ENCODE data around the gene CELF6.
"Not testable (repeated sequence)": the region's sequence is repeated elsewhere in the genome, so short reads cannot be mapped to it uniquely, and the experiment has no call there.

CELF6 gene

GRCh38 chr15:72315706-72316370 is 4.1 kb downstream of the CELF6 start:
- DNase-seq, result no peak

DNA sequence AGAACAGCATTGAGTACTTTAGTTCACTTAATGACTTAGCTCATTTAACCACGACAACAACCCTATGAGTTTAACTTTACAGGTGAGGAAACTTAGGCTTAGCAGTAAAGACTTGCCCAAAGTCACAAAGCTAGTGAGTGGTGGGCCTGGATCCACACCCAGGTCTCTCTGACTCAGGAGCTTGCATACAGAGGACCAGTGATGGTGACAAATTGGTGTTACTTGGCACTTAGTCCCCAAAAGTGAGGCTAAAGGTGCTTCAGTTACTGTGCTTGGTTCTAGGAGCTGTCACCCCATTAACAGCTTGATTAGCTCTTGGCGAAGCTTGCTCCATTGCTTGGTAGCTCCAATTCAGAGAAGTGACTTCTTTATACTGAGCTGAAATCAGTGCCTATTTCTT is 6.1 kb downstream of the CELF6 start:
- DNase-seq, result no peak

- no peak for DNase-seq
These were observed 6.5 kb downstream of the CELF6 start for GRCh38 chr15:72313448-72313840.

DNA sequence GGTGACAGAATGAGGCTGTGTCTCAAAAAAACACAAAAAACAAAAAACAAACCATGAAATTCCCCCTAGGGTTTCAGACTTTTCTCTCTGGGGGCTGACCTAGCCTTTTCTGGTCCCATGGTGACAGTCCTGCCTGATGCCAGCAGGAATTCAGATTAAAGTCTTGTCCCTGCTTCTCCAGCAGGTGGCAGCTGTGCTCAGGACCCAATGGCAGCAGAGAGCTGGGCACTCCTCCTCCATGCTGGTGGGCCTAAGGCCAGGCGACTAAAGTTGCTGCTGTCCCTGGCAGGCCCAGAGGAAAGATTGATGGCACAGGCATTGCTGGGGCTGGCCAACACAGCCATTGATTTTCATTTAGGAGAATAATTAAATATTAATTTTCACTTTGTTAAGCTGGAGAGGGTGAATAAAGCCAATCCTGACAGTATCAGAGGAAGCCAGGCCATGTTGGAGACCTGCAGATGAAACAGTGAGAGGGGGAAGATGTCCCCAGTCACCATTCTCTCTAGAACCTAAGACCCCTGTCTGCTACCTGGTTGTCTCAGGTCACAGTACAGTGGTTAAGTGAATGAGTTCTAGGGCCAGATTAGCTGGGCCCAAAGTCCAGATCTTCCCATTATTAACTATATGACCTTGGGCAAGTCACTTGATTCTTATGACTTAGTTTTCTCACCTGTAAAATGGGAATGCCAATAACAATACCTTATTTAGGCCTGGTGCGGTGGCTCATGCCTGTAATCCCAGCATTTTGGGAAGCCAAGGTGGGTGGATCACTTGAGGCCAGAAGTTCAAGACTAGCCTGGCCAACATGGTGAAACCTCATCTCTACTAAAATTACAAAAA is 7.1 kb downstream of the CELF6 start:
- DNase-seq, result peak; percentile 70

DNA sequence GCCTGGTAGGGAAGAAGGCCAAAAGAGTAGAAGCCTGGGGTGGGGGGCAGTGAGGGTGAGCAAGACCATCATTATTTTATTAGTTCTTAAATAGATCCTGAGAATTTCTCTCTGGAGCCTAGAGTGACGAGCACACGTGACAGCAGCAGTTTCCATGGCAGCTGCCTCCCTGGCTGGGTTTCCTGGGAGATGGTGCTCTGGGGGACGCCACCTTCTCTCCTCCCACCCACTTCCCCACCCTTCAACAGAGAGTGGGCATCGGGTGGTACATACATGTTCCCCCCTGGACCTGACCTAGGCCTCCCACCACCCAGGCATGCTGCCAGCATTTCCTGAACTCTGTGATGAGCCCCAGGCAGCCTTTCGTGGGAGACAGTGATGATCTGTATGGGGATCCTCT is 12.9 kb downstream of the CELF6 start:
- DNase-seq, result no peak

DNA sequence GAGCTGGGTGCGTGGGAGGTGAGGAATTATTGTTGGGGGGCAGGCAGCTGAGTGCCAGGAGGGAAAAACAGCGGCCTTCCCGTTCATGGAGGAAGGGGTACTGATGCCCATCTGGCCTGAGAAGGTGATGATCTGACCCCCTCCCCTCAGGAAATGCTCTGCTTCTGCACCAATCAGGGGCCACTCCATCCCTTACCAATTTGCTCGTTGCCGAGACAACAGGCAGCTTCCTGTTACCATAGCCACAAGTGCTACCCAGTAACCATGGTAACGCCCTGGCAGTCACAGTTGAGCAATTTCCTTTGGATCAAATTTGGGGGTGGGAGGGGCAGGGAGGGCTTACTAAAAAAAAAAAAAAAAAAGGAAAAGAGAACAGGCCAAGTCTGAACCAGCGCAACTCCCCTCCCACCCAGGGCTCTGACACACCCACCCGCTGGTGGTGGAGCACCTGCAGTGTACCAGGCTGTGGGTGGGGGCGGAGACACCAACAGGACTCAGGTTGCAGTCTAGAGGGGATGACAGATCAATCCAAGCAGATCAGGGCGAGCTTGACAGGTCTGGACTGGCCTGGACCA is 13.7 kb downstream of the CELF6 start:
- DNase-seq, result peak; percentile 78

DNA sequence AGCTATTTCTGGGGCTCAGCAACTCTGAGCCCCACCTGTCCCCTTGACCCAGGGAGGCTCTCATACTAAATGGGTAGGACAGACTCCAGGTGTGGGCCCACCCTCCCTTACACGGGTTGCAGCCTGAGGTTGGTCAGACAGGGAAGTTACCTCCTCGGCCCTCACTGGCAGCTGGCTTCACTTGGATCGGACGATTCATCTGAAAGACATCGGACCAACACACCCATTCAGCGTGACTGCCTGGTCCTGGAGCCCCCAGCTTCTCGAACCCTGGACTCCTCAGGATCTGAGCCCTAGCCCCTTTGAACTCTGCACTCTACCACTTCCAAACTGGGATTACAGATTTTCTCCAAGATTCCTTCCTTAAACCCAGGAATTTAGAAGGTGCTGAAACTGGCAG is 15.4 kb downstream of the CELF6 start:
- DNase-seq, result no peak

DNA sequence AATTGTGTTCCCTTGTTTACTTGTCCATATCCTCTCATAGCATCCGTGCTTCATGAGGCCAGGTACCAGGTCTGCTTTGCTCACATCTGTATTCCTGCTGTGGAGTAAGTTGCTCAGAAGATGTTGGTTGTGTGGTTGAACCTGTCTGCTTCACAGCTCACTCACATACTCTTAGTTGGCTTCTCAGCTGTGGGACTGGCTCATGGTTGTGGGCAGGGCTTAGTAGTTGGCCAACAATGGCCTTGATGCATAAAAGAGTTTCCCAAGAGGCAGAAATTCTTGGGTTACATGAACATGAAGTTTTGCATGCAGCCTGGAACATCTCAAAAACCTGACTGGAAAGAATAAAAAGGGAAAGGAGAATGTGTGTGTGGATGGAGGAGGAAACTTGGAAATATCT is 17.0 kb downstream of the CELF6 start:
- no peak for DNase-seq

DNA sequence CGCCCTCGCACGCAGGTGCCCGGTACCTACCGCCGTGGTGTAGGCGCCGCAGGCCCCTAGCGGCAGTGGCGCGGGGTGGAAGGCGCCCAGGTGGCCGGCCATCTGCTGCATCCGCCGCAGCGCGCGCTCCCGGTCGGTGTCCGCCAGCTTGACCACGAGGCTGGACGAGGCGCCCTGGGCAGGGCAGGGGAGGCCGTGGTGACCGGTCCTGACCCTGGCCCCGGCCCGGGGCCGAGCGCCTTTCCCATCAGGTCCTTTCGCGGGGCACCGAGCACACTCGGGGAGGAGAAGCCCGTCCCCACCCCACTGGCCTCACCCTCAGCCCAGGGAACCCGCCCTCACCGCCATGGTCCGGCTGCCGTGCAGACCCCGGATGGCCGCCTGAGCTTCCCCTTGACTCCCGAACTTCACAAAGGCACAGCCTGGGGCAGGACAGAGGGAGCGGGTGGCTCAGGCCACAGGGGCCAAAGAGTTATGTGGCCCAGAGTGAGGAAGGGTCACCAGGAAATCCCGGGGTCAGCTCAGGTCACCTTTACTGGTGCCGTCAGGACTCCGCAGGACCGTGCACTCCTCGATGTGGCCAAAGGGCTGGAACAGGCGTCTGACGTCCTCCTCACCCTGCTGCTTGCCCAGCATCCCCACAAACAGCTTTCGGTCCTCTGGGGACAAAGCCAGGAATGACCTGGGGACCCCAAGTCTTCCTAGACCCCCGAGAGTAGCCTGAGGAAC is 30.2 kb downstream of the CELF6 start:
- no peak for DNase-seq

- no peak for DNase-seq
These were observed 31.0 kb downstream of the CELF6 start for GRCh38 chr15:72288796-72289596.

DNA sequence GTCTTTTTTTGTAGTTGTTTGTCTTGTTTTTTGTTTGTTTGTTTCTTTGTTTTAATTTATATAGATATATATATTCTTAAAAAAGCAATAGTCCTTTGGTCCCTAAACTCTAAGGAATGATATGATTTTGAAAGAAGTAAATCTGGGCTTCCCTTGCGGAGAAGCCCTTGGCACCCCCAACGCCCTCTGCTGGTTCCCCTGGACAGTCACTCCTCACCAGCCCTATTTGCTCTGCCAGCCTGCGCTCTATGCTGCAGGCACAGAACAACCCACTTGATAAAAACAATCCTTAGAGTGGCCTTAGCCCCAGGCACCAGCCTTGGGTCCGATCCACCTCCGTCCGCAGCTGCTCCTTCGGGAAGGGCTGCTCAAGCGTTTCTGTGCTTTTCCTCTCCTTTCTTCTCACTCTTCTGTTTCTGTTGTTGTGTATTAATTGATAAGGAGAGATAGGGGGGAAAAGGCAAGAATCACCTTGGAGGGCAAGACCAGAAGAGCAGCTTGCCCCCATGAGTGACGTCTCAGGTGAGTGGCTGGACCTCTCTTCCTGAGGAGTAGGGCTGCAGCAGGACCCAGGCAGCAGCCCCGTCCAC is 33.9 kb downstream of the CELF6 start:
- DNase-seq, result peak; percentile 49

- DNase-seq, result no peak
These were observed 34.6 kb downstream of the CELF6 start for GRCh38 chr15:72285402-72285801.

- no peak for DNase-seq
These were observed 35.2 kb downstream of the CELF6 start for GRCh38 chr15:72284781-72285180.

DNA sequence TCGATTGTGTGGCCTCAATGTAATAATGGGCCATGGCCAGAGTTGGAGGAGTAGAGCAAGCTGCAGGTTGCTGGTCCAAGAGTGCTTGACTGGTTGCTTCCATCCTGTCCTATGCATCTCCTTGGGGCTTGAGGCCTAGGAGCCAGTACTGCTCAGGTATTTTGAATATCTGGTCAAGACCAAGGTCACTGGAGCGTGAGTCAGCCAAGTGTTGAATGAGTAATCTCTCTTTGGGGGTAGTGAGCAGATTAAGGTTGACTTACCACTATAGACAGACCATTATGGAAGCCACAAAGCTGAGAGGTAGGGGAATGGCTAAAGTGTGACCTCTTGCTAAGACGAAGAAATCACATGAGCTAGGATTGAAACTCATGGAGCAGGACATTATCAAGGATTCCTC is 38.2 kb downstream of the CELF6 start:
- no peak for DNase-seq

GRCh38 chr15:72280751-72281150 is 39.2 kb downstream of the CELF6 start:
- DNase-seq, result no peak

DNA sequence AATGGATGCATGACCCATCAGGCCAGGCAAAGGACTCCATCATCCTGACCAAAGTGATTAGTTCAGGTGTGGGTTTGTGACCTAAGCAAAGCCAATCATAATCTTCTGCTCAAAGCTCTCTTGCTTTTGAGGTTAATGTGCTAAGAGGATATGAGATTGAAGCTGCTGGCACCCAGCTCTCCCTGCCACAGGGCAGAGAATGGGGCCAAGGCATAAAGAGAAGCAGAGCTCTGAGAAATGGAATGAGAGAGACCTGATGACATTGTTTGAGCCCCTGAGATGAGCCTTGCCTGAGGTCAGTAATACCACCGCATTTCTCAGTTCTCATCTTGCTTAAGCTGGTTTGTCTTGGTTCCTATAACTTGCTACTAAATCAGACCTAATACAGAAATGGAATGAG is 41.2 kb downstream of the CELF6 start:
- no peak for DNase-seq

GRCh38 chr15:72276326-72276700 is 43.6 kb downstream of the CELF6 start:
- no peak for DNase-seq

GRCh38 chr15:72275635-72276325 is 44.2 kb downstream of the CELF6 start:
- not testable (repeated sequence) for DNase-seq

- no peak for DNase-seq
These were observed 47.0 kb downstream of the CELF6 start for GRCh38 chr15:72272997-72273352.

DNA sequence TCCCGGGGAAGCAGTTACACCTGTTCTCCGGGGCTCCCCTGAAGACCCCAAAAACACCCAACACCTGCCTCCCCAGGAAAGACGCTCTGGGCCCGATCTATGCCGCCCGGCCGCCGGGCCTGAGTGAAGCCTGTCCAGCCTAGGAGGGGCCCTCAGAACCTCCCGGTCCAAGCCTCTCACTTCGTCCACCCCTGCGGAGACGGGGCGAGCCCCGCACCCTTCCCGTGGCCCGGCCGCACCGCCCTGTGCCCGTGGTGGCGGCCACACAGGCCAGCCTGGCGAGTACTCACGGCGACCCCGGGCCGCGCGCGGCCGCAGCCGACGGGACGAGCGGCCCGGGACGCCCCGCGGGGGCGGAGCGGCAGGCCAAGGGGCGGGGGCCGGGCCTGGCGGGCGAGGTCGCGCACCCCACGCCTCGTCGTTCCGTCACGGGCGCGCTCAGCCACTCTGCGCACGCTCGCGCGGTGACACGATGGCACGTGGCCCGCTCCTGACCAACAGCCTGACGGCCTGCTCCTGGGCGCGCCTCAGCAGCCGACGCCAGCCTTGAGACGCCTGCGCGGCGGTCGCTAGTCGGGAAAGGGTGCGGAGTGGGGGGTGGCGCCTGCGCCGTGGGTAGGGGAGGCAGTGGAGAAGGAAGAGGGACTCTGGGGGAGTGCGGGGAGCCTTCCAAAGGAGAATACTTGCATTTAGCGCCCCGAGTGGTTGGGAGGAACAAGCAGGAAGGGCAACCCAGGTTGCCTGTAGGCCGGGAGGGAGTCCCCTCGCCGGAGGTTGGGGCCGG is 47.6 kb downstream of the CELF6 start, which contains the start of gene PARP6:
TSS of gene PARP6 (minus strand) at position 342 of the 784 bp plus-strand sequence. CDS start 5,077 bp downstream, outside the sequence.
- peak; percentile 99 for DNase-seq

GRCh38 chr15:72271895-72272212 is 48.1 kb downstream of the CELF6 start:
- no peak for DNase-seq

All from CD4-positive, alpha-beta T cell treated with Interleukin-12 subunit alpha and Interleukin-12 subunit beta, for 1 hour (primary cell).